CD14-positive monocyte (primary cell): ENCODE data around the gene MEGF8. TPM values are rescaled to one million over a fixed set of nuclear protein-coding genes. Genes with fewer than 3 reads are reported as not detected.
A peak's percentile ranks its signal among the peaks of the same experiment; 100 is the strongest.

Source experiments
- DNase-seq, 3 donors: peaks; one replicate each; pipeline ENCODE4 v3.0.0-alpha.2; 2011 to 2022
- H2AFZ ChIP-seq: 2 replicates; pipeline ENCODE4 v1.6.0; 2012; ENCODE audit warnings: mild to moderate bottlenecking, low read depth, low read length, inconsistent platforms; ENCODE audit not compliant: insufficient read depth, poor library complexity, severe bottlenecking
- H3K27ac ChIP-seq, 2 donors: 1 replicate in 1 of 2; 2 replicates in 1 of 2; pipeline ENCODE4 v1.5.1; 2012 to 2013; ENCODE audit warnings: low read length in 2 of 2, control low read depth in 1 of 2, inconsistent platforms in 1 of 2, low read depth in 1 of 2, mild to moderate bottlenecking in 1 of 2
- H3K27me3 ChIP-seq, 2 donors: one replicate each; pipeline versions ENCODE4 v1.6.0 to v1.6.1; 2011 to 2013; ENCODE audit warnings: low read length in 2 of 2; ENCODE audit not compliant: control insufficient read depth in 2 of 2, insufficient read depth in 2 of 2
- H3K36me3 ChIP-seq, 2 donors: replicated peaks in 1 of 2; 1 replicate in 1 of 2; 2 replicates in 1 of 2; pipeline versions ENCODE4 v1.5.1 to v1.6.1; 2012 to 2013; ENCODE audit warnings: low read length in 2 of 2, control low read depth in 1 of 2, inconsistent platforms in 1 of 2, mild to moderate bottlenecking in 1 of 2; ENCODE audit not compliant: insufficient read depth in 2 of 2, control insufficient read depth in 1 of 2
- H3K4me1 ChIP-seq, 2 donors: 1 replicate in 1 of 2; 2 replicates in 1 of 2; pipeline versions ENCODE4 v1.5.1 to v1.6.1; 2012 to 2013; ENCODE audit warnings: low read length in 2 of 2, control low read depth in 1 of 2, inconsistent platforms in 1 of 2, mild to moderate bottlenecking in 1 of 2, moderate library complexity in 1 of 2; ENCODE audit not compliant: insufficient read depth in 2 of 2, control insufficient read depth in 1 of 2
- H3K4me2 ChIP-seq: replicated peaks from 2 replicates; pipeline ENCODE3; 2012; ENCODE audit warnings: low read length, moderate library complexity, mild to moderate bottlenecking; ENCODE audit not compliant: poor library complexity, severe bottlenecking; ENCODE audit errors: extremely low read depth
- H3K4me3 ChIP-seq, 3 experiments: fragments of 200-600 bp in 1 of 3; sonication (generic) in 1 of 3; replicated peaks in 1 of 3; 1 replicate in 2 of 3; 2 replicates in 1 of 3; pipeline ENCODE4 v1.5.1; 2011 to 2013; ENCODE audit warnings: low read length in 3 of 3, mild to moderate bottlenecking in 3 of 3, control low read depth in 2 of 3, low read depth in 2 of 3, inconsistent platforms in 1 of 3, moderate library complexity in 1 of 3
- H3K79me2 ChIP-seq: 2 replicates; pipeline ENCODE4 v1.6.0; 2012; ENCODE audit warnings: mild to moderate bottlenecking, control low read depth, inconsistent platforms, low read length, moderate library complexity; ENCODE audit not compliant: insufficient read depth
- H3K9ac ChIP-seq: 2 replicates; pipeline ENCODE4 v1.6.0; 2017; ENCODE audit warnings: low read length, mild to moderate bottlenecking; ENCODE audit not compliant: insufficient read depth, poor library complexity, severe bottlenecking
- H3K9me3 ChIP-seq, 2 donors: replicated peaks in 1 of 2; 1 replicate in 1 of 2; 2 replicates in 1 of 2; pipeline versions ENCODE4 v1.5.1 to v1.6.1; 2012 to 2013; ENCODE audit warnings: low read length in 2 of 2, control low read depth in 1 of 2; ENCODE audit not compliant: control insufficient read depth in 1 of 2, insufficient read depth in 1 of 2
- H4K20me1 ChIP-seq: 2 replicates; pipeline ENCODE4 v1.6.0; 2012; ENCODE audit warnings: mild to moderate bottlenecking, low read length, control low read depth, moderate library complexity; ENCODE audit not compliant: insufficient read depth
- H3K27ac Mint-ChIP-seq, 7 donors: one replicate each; pipeline ENCODE4 v1.8.0; 2020; ENCODE audit warnings: mild to moderate bottlenecking in 7 of 7, mixed read lengths in 7 of 7, moderate library complexity in 6 of 7, inconsistent platforms in 2 of 7
- H3K27me3 Mint-ChIP-seq, 3 donors: one replicate each; pipeline ENCODE4 v1.8.0; 2021 to 2022; ENCODE audit warnings: low read depth in 3 of 3, mild to moderate bottlenecking in 3 of 3, mixed read lengths in 3 of 3, moderate library complexity in 3 of 3, inconsistent platforms in 1 of 3
- H3K36me3 Mint-ChIP-seq, 2 donors: one replicate each; pipeline ENCODE4 v1.8.0; 2020; ENCODE audit warnings: mixed read lengths in 2 of 2, inconsistent platforms in 1 of 2, mild to moderate bottlenecking in 1 of 2
- H3K4me1 Mint-ChIP-seq: one replicate; pipeline ENCODE4 v1.8.0; 2020; ENCODE audit warnings: mild to moderate bottlenecking, mixed read lengths
- H3K4me3 Mint-ChIP-seq, 2 donors: one replicate each; pipeline ENCODE4 v1.8.0; 2020; ENCODE audit warnings: mild to moderate bottlenecking in 2 of 2, mixed read lengths in 2 of 2, moderate library complexity in 1 of 2
- H3K9me3 Mint-ChIP-seq, 7 donors: one replicate each; pipeline ENCODE4 v1.8.0; 2020 to 2022; ENCODE audit warnings: mixed read lengths in 7 of 7, mild to moderate bottlenecking in 6 of 7, moderate library complexity in 6 of 7, inconsistent platforms in 2 of 7
- CTCF ChIP-seq: fragments of 200-600 bp; IDR thresholded peaks from one replicate; pipeline ENCODE4 v1.8.0; 2022; ENCODE audit warnings: antibody characterized with exemption, mild to moderate bottlenecking
- WGBS: methylation state at CpG from one replicate; pipeline ENCODE4 v1.1.5; 2013; ENCODE audit warnings: missing lambda C conversion rate; ENCODE audit not compliant: insufficient coverage; 5-methylcytosine and 5-hydroxymethylcytosine counted together
- intact Hi-C, 2 donors: fragments of 100-400 bp; cut with micrococcal nuclease; formaldehyde crosslinking; loops; one replicate each; pipeline versions ENCODE4 v1.15.0 to v1.15.1; 2023
- polyA plus RNA-seq, 3 donors: library from polyadenylated mRNA; depleted of rRNA in 1 of 3; unstranded in 2 of 3; stranded (reverse) in 1 of 3; fragments of 300-500 nt in 2 of 3; fragments of >200 nt in 1 of 3; fragmentation: Illumina TruSeq in 2 of 3; gene quantifications; 1 replicate in 2 of 3; 2 replicates in 1 of 3; pipeline ENCODE4 v1.2.3, GENCODE V29; 2012 to 2021

MEGF8 gene
- polyA plus RNA-seq, 3 donors: 0.15 to 2.7 (median 0.27) TPM

- Mint-ChIP-seq H3K36me3 (peaks cover 26 to 34% of the 10 kb centered on the region in 2 donors), H3K4me1 (peaks cover 41% of the 10 kb centered on the region), H3K27ac (peak overlapping the region; percentile 31 to 91 (median 64)), H3K27me3 (peaks cover 0 to 5% (median 2%) of the 10 kb centered on the region in 3 donors), H3K4me3 (peak overlapping the region; percentile 80 to 89), H3K9me3 (no peaks in the 10 kb centered on the region)
- Histone ChIP-seq H3K4me2 (peak overlapping the region; percentile 79), H3K4me3 (peak overlapping the region; percentile 78 to 94 (median 86)), H4K20me1 (peaks cover 63% of the 10 kb centered on the region), H3K27me3 (no peaks in the 10 kb centered on the region), H3K79me2 (peaks cover 70% of the 10 kb centered on the region), H3K4me1 (peaks cover 45 to 75% of the 10 kb centered on the region in 2 donors), H3K36me3 (peaks cover 16 to 33% of the 10 kb centered on the region in 2 donors), H2AFZ (peak overlapping the region; percentile 65), H3K9ac (peak overlapping the region; percentile 64), H3K27ac (peak overlapping the region; percentile 1 to 58), H3K9me3 (no peaks in the 10 kb centered on the region)
- intact Hi-C loops: no loop called here
- peak in 1 of 3 donors; percentile 4 for DNase-seq
- no peak for TF ChIP-seq CTCF
- WGBS: 16% methylated on average over 6 of the region's 6 CpGs
Observed at GRCh38 chr19:42279155-42279901, 46.1 kb upstream of the MEGF8 start.

GRCh38 chr19:42279902-42280814 is 45.3 kb upstream of the MEGF8 start:
- no peaks in the 10 kb centered on the region for H3K9me3 Mint-ChIP-seq
- Histone ChIP-seq H3K4me2 (peak overlapping the region; percentile 79), H3K27me3 (no peaks in the 10 kb centered on the region), H3K9ac (peak overlapping the region; percentile 64), H3K36me3 (peaks cover 8 to 25% of the 10 kb centered on the region in 2 donors), H3K79me2 (peaks cover 69% of the 10 kb centered on the region), H3K4me1 (peaks cover 52 to 78% of the 10 kb centered on the region in 2 donors), H2AFZ (peak overlapping the region; percentile 65), H3K4me3 (peak overlapping the region; percentile 78 to 94 (median 86)), H3K9me3 (no peaks in the 10 kb centered on the region), H3K27ac (peak overlapping the region in 1 of 2 donors; percentile 58), H4K20me1 (peaks cover 61% of the 10 kb centered on the region)
- peak; percentile 100 for TF ChIP-seq CTCF
- WGBS: under 1% methylated on average over 72 of the region's 89 CpGs
- intact Hi-C loops: loop anchor here (5.0 to 10.0 kb wide), 5 partner anchors 38 to 148 kb away; partner anchors contain the start of genes GSK3A (in 2 of the 2) and POU2F2 (in 2 of the 2)
- H3K27ac Mint-ChIP-seq: peak overlapping the region in 6 of 7 donors; percentile 64 to 91 (median 80)
- H3K36me3 Mint-ChIP-seq: peaks cover 18 to 26% of the 10 kb centered on the region in 2 donors
- DNase-seq: peak in 2 of 3 donors; percentile 55 to 58
- peaks cover 0 to 2% (median 2%) of the 10 kb centered on the region in 3 donors for H3K27me3 Mint-ChIP-seq
- H3K4me1 Mint-ChIP-seq: peaks cover 40% of the 10 kb centered on the region
- H3K4me3 Mint-ChIP-seq: peak overlapping the region; percentile 80 to 89
